Lung (tissue), 12 donors: ENCODE results near the gene ATG2A. TPM values are rescaled to one million over a fixed set of nuclear protein-coding genes. Genes with fewer than 3 reads are reported as not detected.

ENCODE experiments used
- ATAC-seq: fragments of 200-7000 bp; cut with Tn5 transposase; one replicate; pipeline ENCODE4 v1.9.1; 2020; ENCODE audit warnings: moderate number of reproducible peaks; ENCODE audit not compliant: insufficient read depth, low FRiP score
- DNase-seq, 3 donors: peaks; one replicate each; pipeline ENCODE4 v3.0.0-alpha.2; 2013 to 2017
- H3K27ac ChIP-seq, 2 donors: one replicate each; pipeline ENCODE4 v1.5.1; 2013; ENCODE audit warnings: mild to moderate bottlenecking in 2 of 2, moderate library complexity in 2 of 2, control low read depth in 1 of 2, inconsistent platforms in 1 of 2, low read depth in 1 of 2, low read length in 1 of 2
- H3K27me3 ChIP-seq, 3 donors: one replicate each; pipeline ENCODE4 v1.5.1; 2013; ENCODE audit warnings: low read length in 2 of 3; ENCODE audit not compliant: control insufficient read depth in 3 of 3, insufficient read depth in 3 of 3
- H3K36me3 ChIP-seq, 4 donors: one replicate each; pipeline ENCODE4 v1.5.1; 2013; ENCODE audit warnings: low read length in 4 of 4, mild to moderate bottlenecking in 1 of 4, moderate library complexity in 1 of 4; ENCODE audit not compliant: control insufficient read depth in 4 of 4, insufficient read depth in 4 of 4
- H3K4me1 ChIP-seq, 5 donors: one replicate each; pipeline ENCODE4 v1.5.1; 2013; ENCODE audit warnings: low read length in 5 of 5, mild to moderate bottlenecking in 2 of 5, moderate library complexity in 1 of 5; ENCODE audit not compliant: control insufficient read depth in 5 of 5, insufficient read depth in 5 of 5
- H3K4me3 ChIP-seq: one replicate; pipeline ENCODE4 v1.5.1; 2013; ENCODE audit warnings: mild to moderate bottlenecking, control low read depth, moderate library complexity
- H3K9ac ChIP-seq, 2 donors: one replicate each; pipeline ENCODE4 v1.5.1; 2013; ENCODE audit warnings: low read length in 2 of 2, control low read depth in 1 of 2; ENCODE audit not compliant: insufficient read depth in 1 of 2
- H3K9me3 ChIP-seq, 4 donors: one replicate each; pipeline ENCODE4 v1.5.1; 2013; ENCODE audit warnings: low read length in 3 of 4, mild to moderate bottlenecking in 1 of 4, moderate library complexity in 1 of 4; ENCODE audit not compliant: control insufficient read depth in 4 of 4, insufficient read depth in 3 of 4
- CTCF ChIP-seq: IDR thresholded peaks from 2 replicates; pipeline ENCODE4 v1.5.1; 2012; ENCODE audit warnings: mild to moderate bottlenecking; ENCODE audit errors: control extremely low read depth, extremely low read depth
- WGBS, 2 donors: extraction: QIAGEN DNeasy Blood & Tissue Kit; methylation state at CpG; one replicate each; pipeline ENCODE4 v1.1.7; 2013; 5-methylcytosine and 5-hydroxymethylcytosine counted together
- polyA plus RNA-seq, 2 donors: library from polyadenylated mRNA; stranded (reverse); fragments of 200-250 nt; gene quantifications; one replicate each; pipeline ENCODE4 v1.2.1, GENCODE V29; 2013
- total RNA-seq, 2 donors: library from RNA; depleted of rRNA in 1 of 2; stranded (reverse); fragments of >200 nt in 1 of 2; gene quantifications; one replicate each; pipeline ENCODE4 v1.2.1, GENCODE V29; 2014 to 2021
- donor health status: control.
- donor health status: control.
- donor health status: Bipolar disorder and iron deficiency.
- donor health status: healthy.
- donor health status: DM: yes; HTN: yes; CAD: no.

ATG2A gene
- total and polyA plus RNA-seq, 4 donors, result 17.4 to 32.5 (median 21.0) TPM

- no peak for TF ChIP-seq CTCF
- Histone ChIP-seq H3K4me3 (no peak overlapping the region), H3K9ac (no peak overlapping the region), H3K27ac (no peak overlapping the region), H3K4me1 (peaks cover 0 to 6% (median under 1%) of the 10 kb centered on the region in 5 donors), H3K9me3 (no peaks in the 10 kb centered on the region), H3K36me3 (peaks cover 4 to 81% (median 16%) of the 10 kb centered on the region in 4 donors), H3K27me3 (no peaks in the 10 kb centered on the region)
- DNase-seq (no peak), ATAC-seq (no peak)
- 94 to 96% methylated on average over 27 of the region's 27 CpGs for WGBS, 2 donors
These were observed 6.4 kb downstream of the ATG2A start for GRCh38 chr11:64910451-64911093.

- Histone ChIP-seq H3K36me3 (peaks cover 4 to 88% (median 20%) of the 10 kb centered on the region in 4 donors), H3K4me3 (no peak overlapping the region), H3K4me1 (no peaks in the 10 kb centered on the region), H3K9ac (no peak overlapping the region), H3K27ac (no peak overlapping the region), H3K9me3 (no peaks in the 10 kb centered on the region), H3K27me3 (no peaks in the 10 kb centered on the region)
- TF ChIP-seq CTCF, result no peak
- no peak for ATAC-seq
- WGBS, 2 donors, result 92 to 97% methylated on average over 38 to 39 of the region's 39 CpGs
- DNase-seq, result no peak
These were observed 7.2 kb downstream of the ATG2A start for GRCh38 chr11:64909653-64910343.

GRCh38 chr11:64908766-64909165, 8.2 kb downstream of the ATG2A start:
- Histone ChIP-seq H3K9ac (no peak overlapping the region), H3K9me3 (no peaks in the 10 kb centered on the region), H3K4me3 (no peak overlapping the region), H3K27ac (no peak overlapping the region), H3K27me3 (no peaks in the 10 kb centered on the region), H3K4me1 (no peaks in the 10 kb centered on the region), H3K36me3 (peaks cover 4 to 82% (median 20%) of the 10 kb centered on the region in 4 donors)
- DNase-seq (no peak), ATAC-seq (no peak)
- WGBS, 2 donors, result 94 to 95% methylated on average over 11 of the region's 11 CpGs
- no peak for TF ChIP-seq CTCF
